ENCODE results near the gene LRCH1.

Gene LRCH1

GRCh38 chr13:46655377-46656180 is 102.6 kb downstream of the LRCH1 start:
- Mint-ChIP-seq H3K27ac (peak overlapping the region; percentile 52), H3K9me3 (no peaks in the 10 kb centered on the region), H3K4me3 (no peak overlapping the region), H3K36me3 (ENCODE audit: low read depth) (peaks cover 30% of the 10 kb centered on the region), H3K4me1 (ENCODE audit: low read depth) (peaks cover 39% of the 10 kb centered on the region), H3K27me3 (no peaks in the 10 kb centered on the region)
- no peak for DNase-seq

- no peak overlapping the region for H3K4me3 Mint-ChIP-seq
These were observed 103.8 kb downstream of the LRCH1 start for GRCh38 chr13:46656786-46657185.

GRCh38 chr13:46659413-46660065 is 106.6 kb downstream of the LRCH1 start:
- H3K4me3 Mint-ChIP-seq, result no peak overlapping the region
- no peaks in the 10 kb centered on the region for H3K9me3 Mint-ChIP-seq
- DNase-seq, result no peak
- H3K27ac Mint-ChIP-seq, result no peak overlapping the region
- peaks cover 43% of the 10 kb centered on the region for H3K4me1 Mint-ChIP-seq (ENCODE audit: low read depth)
- H3K27me3 Mint-ChIP-seq, result no peaks in the 10 kb centered on the region
- peaks cover 11% of the 10 kb centered on the region for H3K36me3 Mint-ChIP-seq (ENCODE audit: low read depth)

More at GRCh38 chr13:46656786-46657185, 103.8 kb downstream of the LRCH1 start:
- Mint-ChIP-seq H3K27me3 (no peaks in the 10 kb centered on the region), H3K27ac (no peak overlapping the region), H3K4me1 (ENCODE audit: low read depth) (peaks cover 32% of the 10 kb centered on the region), H3K9me3 (no peaks in the 10 kb centered on the region), H3K36me3 (ENCODE audit: low read depth) (peaks cover 24% of the 10 kb centered on the region)
- no peak for DNase-seq

- H3K27me3 Mint-ChIP-seq, result no peaks in the 10 kb centered on the region
- H3K9me3 Mint-ChIP-seq, result no peaks in the 10 kb centered on the region
- H3K27ac Mint-ChIP-seq, result no peak overlapping the region
- H3K4me1 Mint-ChIP-seq (ENCODE audit: low read depth), result peaks cover 42% of the 10 kb centered on the region
- DNase-seq, result no peak
- H3K4me3 Mint-ChIP-seq, result no peak overlapping the region
- H3K36me3 Mint-ChIP-seq (ENCODE audit: low read depth), result peaks cover 9% of the 10 kb centered on the region
These were observed 107.4 kb downstream of the LRCH1 start for GRCh38 chr13:46660416-46660815.

GRCh38 chr13:46660857-46661256 is 107.9 kb downstream of the LRCH1 start:
- peaks cover 9% of the 10 kb centered on the region for H3K36me3 Mint-ChIP-seq (ENCODE audit: low read depth)
- no peaks in the 10 kb centered on the region for H3K9me3 Mint-ChIP-seq
- no peak overlapping the region for H3K4me3 Mint-ChIP-seq
- DNase-seq, result no peak
- H3K27me3 Mint-ChIP-seq, result no peaks in the 10 kb centered on the region
- H3K4me1 Mint-ChIP-seq (ENCODE audit: low read depth), result peaks cover 42% of the 10 kb centered on the region
- H3K27ac Mint-ChIP-seq, result no peak overlapping the region

GRCh38 chr13:46662690-46663089 is 109.7 kb downstream of the LRCH1 start:
- Mint-ChIP-seq H3K27ac (no peak overlapping the region), H3K9me3 (no peaks in the 10 kb centered on the region), H3K4me1 (ENCODE audit: low read depth) (peaks cover 46% of the 10 kb centered on the region), H3K36me3 (ENCODE audit: low read depth) (peaks cover 7% of the 10 kb centered on the region), H3K27me3 (no peaks in the 10 kb centered on the region), H3K4me3 (no peak overlapping the region)
- no peak for DNase-seq

- peaks cover 53% of the 10 kb centered on the region for H3K4me1 Mint-ChIP-seq (ENCODE audit: low read depth)
These were observed 110.5 kb downstream of the LRCH1 start for GRCh38 chr13:46663206-46664037.

GRCh38 chr13:46664195-46664594 is 111.2 kb downstream of the LRCH1 start:
- Mint-ChIP-seq H3K4me1 (ENCODE audit: low read depth) (peaks cover 58% of the 10 kb centered on the region), H3K27me3 (no peaks in the 10 kb centered on the region), H3K36me3 (ENCODE audit: low read depth) (peaks cover 9% of the 10 kb centered on the region), H3K9me3 (no peaks in the 10 kb centered on the region), H3K27ac (no peak overlapping the region), H3K4me3 (no peak overlapping the region)
- DNase-seq, result no peak

More at GRCh38 chr13:46663206-46664037, 110.5 kb downstream of the LRCH1 start:
- no peak overlapping the region for H3K27ac Mint-ChIP-seq
- no peak for DNase-seq
- H3K36me3 Mint-ChIP-seq (ENCODE audit: low read depth), result peaks cover 7% of the 10 kb centered on the region
- no peaks in the 10 kb centered on the region for H3K27me3 Mint-ChIP-seq
- H3K4me3 Mint-ChIP-seq, result no peak overlapping the region
- H3K9me3 Mint-ChIP-seq, result no peaks in the 10 kb centered on the region

GRCh38 chr13:46665248-46665632 is 112.3 kb downstream of the LRCH1 start:
- no peaks in the 10 kb centered on the region for H3K27me3 Mint-ChIP-seq
- H3K4me1 Mint-ChIP-seq (ENCODE audit: low read depth), result peaks cover 60% of the 10 kb centered on the region
- H3K9me3 Mint-ChIP-seq, result no peaks in the 10 kb centered on the region
- no peak for DNase-seq
- peaks cover 14% of the 10 kb centered on the region for H3K36me3 Mint-ChIP-seq (ENCODE audit: low read depth)
- peak overlapping the region; percentile 81 for H3K27ac Mint-ChIP-seq
- no peak overlapping the region for H3K4me3 Mint-ChIP-seq

GRCh38 chr13:46665633-46666482 is 112.9 kb downstream of the LRCH1 start:
- no peak overlapping the region for H3K4me3 Mint-ChIP-seq
- H3K36me3 Mint-ChIP-seq (ENCODE audit: low read depth), result peaks cover 20% of the 10 kb centered on the region
- H3K9me3 Mint-ChIP-seq, result no peaks in the 10 kb centered on the region
- peaks cover 60% of the 10 kb centered on the region for H3K4me1 Mint-ChIP-seq (ENCODE audit: low read depth)
- DNase-seq, result no peak
- no peaks in the 10 kb centered on the region for H3K27me3 Mint-ChIP-seq
- peak overlapping the region; percentile 81 for H3K27ac Mint-ChIP-seq

GRCh38 chr13:46666727-46667456 is 113.9 kb downstream of the LRCH1 start:
- Mint-ChIP-seq H3K27ac (peak overlapping the region; percentile 68), H3K4me1 (ENCODE audit: low read depth) (peaks cover 62% of the 10 kb centered on the region), H3K4me3 (peak overlapping the region; percentile 38)

GRCh38 chr13:46667687-46668281 is 114.8 kb downstream of the LRCH1 start:
- Mint-ChIP-seq H3K4me1 (ENCODE audit: low read depth) (peaks cover 54% of the 10 kb centered on the region), H3K27me3 (no peaks in the 10 kb centered on the region), H3K27ac (peak overlapping the region; percentile 90), H3K9me3 (no peaks in the 10 kb centered on the region), H3K36me3 (ENCODE audit: low read depth) (peaks cover 37% of the 10 kb centered on the region), H3K4me3 (peak overlapping the region; percentile 72)
- DNase-seq, result no peak

More at GRCh38 chr13:46666727-46667456, 113.9 kb downstream of the LRCH1 start:
- H3K27me3 Mint-ChIP-seq, result no peaks in the 10 kb centered on the region
- DNase-seq, result no peak
- H3K9me3 Mint-ChIP-seq, result no peaks in the 10 kb centered on the region
- H3K36me3 Mint-ChIP-seq (ENCODE audit: low read depth), result peaks cover 29% of the 10 kb centered on the region

- Mint-ChIP-seq H3K4me3 (peak overlapping the region; percentile 72), H3K36me3 (ENCODE audit: low read depth) (peaks cover 41% of the 10 kb centered on the region), H3K4me1 (ENCODE audit: low read depth) (peaks cover 49% of the 10 kb centered on the region), H3K9me3 (no peaks in the 10 kb centered on the region), H3K27me3 (no peaks in the 10 kb centered on the region), H3K27ac (peak overlapping the region; percentile 90)
- no peak for DNase-seq
These were observed 115.3 kb downstream of the LRCH1 start for GRCh38 chr13:46668302-46668720.

All from activated T-cell treated with anti-CD3 and anti-CD28 coated beads, Interleukin-2, amount 50 U/mL, for 24 hours (primary cell).